Amniotic epithelial cell (primary cell): ENCODE measurements around the gene RASAL1.

ENCODE experiments used
- DNase-seq: peaks from one replicate; pipeline ENCODE4 v3.0.0-alpha.2; 2010; ENCODE audit warnings: low read depth

Gene RASAL1

GRCh38 chr12:113071135-113072112 lies 64.1 kb downstream of the RASAL1 start:
- no peak for DNase-seq

- no peak for DNase-seq
Observed at GRCh38 chr12:113070117-113070906, 65.2 kb downstream of the RASAL1 start.

- DNase-seq: no peak
Observed at GRCh38 chr12:113069751-113070116, 65.8 kb downstream of the RASAL1 start.

- no peak for DNase-seq
Observed at GRCh38 chr12:113069149-113069548, 66.4 kb downstream of the RASAL1 start.

- DNase-seq: no peak
Observed at GRCh38 chr12:113067987-113068935, 67.3 kb downstream of the RASAL1 start.

GRCh38 chr12:113066813-113067400 lies 68.7 kb downstream of the RASAL1 start:
- DNase-seq: no peak

- no peak for DNase-seq
Observed at GRCh38 chr12:113065126-113066007, 70.2 kb downstream of the RASAL1 start.

GRCh38 chr12:113064395-113065125 lies 71.0 kb downstream of the RASAL1 start:
- DNase-seq: no peak

GRCh38 chr12:113063396-113064350 lies 71.9 kb downstream of the RASAL1 start:
- DNase-seq: no peak

GRCh38 chr12:113062502-113063395 lies 72.8 kb downstream of the RASAL1 start:
- DNase-seq: no peak

GRCh38 chr12:113061061-113061694 lies 74.4 kb downstream of the RASAL1 start:
- DNase-seq: no peak

GRCh38 chr12:113060336-113060960 lies 75.1 kb downstream of the RASAL1 start:
- DNase-seq: no peak

- DNase-seq: no peak
Observed at GRCh38 chr12:113059071-113059595, 76.4 kb downstream of the RASAL1 start.

GRCh38 chr12:113058553-113058952 lies 77.0 kb downstream of the RASAL1 start:
- no peak for DNase-seq

- no peak for DNase-seq
Observed at GRCh38 chr12:113057565-113058485, 77.7 kb downstream of the RASAL1 start.
